ENCODE measurements around the gene ING1. TPM values are rescaled to one million over a fixed set of nuclear protein-coding genes. Genes with fewer than 3 reads are reported as not detected.

Gene ING1
- total RNA-seq, 2 donors from 2014 or later = 23.2 to 23.6 TPM

DNA sequence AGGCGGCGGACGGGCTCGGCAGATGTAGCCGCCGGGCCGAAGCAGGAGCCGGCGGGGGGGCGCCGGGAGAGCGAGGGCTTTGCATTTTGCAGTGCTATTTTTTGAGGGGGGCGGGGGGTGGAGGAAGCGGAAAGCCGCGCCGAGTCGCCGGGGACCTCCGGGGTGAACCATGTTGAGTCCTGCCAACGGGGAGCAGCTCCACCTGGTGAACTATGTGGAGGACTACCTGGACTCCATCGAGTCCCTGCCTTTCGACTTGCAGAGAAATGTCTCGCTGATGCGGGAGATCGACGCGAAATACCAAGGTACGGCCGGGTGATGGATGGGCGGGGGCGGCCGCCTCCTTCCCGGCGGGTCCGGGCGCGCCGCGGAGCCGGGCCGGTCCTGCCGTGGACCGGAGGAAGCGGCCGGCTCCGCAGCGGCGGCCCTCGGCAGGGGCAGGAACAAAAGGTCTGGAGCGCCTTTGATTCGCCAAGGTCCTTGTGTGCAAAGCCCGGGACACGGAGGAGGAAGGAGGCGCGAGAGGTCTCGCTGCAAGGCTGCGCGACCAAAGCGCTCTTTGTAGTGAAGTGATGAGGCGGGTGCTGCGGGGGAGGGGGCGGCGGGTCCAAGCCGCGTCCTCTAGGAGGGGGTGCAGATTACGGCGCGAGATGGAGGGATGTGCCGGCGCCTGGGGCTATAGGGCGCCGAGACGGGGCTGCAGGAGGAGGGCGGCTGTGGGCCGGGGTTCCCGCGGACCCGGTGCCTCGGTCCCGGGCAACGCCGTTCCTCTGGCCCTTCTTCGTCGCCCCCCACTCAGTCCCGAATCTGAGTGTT is 689 bp downstream of the ING1 start:
- Histone ChIP-seq H3K36me3 (ENCODE audit: control insufficient read depth, insufficient read depth, low read length) (peaks cover 2% of the 10 kb centered on the region), H3K4me3 (ENCODE audit: low read length) (peak overlapping the region; percentile 91), H3K4me1 (ENCODE audit: control insufficient read depth, insufficient read depth, low read length) (no peaks in the 10 kb centered on the region), H3K27me3 (ENCODE audit: control insufficient read depth, insufficient read depth, low read length, poor library complexity, severe bottlenecking) (no peaks in the 10 kb centered on the region), H3K9me3 (ENCODE audit: control insufficient read depth, low read length) (no peaks in the 10 kb centered on the region), H3K9ac (ENCODE audit: extremely low read depth, low read length, poor library complexity, severe bottlenecking) (peak overlapping the region; percentile 84), H3K27ac (ENCODE audit: low read depth, low read length) (peak overlapping the region; percentile 93)
- 0% methylated on average over 12 to 86 of the region's 86 CpGs for WGBS, 2 experiments (ENCODE audit: insufficient coverage in 1 of 2, insufficient read length in 1 of 2)
- TF ChIP-seq, protein P1, sequence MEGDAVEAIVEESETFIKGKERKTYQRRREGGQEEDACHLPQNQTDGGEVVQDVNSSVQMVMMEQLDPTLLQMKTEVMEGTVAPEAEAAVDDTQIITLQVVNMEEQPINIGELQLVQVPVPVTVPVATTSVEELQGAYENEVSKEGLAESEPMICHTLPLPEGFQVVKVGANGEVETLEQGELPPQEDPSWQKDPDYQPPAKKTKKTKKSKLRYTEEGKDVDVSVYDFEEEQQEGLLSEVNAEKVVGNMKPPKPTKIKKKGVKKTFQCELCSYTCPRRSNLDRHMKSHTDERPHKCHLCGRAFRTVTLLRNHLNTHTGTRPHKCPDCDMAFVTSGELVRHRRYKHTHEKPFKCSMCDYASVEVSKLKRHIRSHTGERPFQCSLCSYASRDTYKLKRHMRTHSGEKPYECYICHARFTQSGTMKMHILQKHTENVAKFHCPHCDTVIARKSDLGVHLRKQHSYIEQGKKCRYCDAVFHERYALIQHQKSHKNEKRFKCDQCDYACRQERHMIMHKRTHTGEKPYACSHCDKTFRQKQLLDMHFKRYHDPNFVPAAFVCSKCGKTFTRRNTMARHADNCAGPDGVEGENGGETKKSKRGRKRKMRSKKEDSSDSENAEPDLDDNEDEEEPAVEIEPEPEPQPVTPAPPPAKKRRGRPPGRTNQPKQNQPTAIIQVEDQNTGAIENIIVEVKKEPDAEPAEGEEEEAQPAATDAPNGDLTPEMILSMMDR (conservative IDR thresholded peaks at IDR 0.05) = peak; percentile 36
- peaks cover 16% of the 10 kb centered on the region for H3K4me1 Mint-ChIP-seq
- H3K27me3 Mint-ChIP-seq (ENCODE audit: insufficient read depth) = no peaks in the 10 kb centered on the region
- no peaks in the 10 kb centered on the region for H3K9me3 Mint-ChIP-seq
- peak; percentile 77 for DNase-seq
- H3K4me3 Mint-ChIP-seq = peak overlapping the region; percentile 99
- H3K27ac Mint-ChIP-seq = peak overlapping the region; percentile 99
- H3K36me3 Mint-ChIP-seq (ENCODE audit: low read depth) = peaks cover 2% of the 10 kb centered on the region

DNA sequence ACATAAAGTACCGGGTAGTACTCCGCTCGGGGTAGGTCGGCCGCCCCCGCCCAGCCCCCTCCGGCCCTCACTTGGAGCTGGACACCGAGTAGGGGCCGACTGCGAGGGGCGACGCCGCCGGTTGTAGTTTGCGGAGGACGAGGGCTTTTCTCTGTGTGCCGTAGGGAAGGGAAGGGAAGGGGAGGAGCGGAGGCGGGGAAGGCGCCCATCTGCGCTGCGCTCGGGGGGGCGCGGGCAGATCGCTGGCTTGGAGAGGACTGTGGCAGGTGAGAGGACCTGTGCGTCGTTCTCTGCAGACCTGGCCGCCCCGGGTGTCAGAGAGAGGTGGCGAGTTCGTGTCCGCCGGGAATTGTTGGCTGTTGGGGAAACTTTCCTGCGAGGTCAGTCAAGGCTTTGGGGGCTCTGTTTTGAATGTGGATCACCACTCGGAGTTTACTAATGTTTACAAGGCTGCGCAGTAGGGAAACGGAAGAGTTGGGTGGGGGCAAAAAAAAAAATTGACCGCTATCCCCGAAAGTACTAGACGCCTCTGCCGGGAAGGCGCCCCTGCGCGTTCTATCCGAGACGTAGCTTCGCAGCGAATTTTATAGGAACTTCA is 1.4 kb downstream of the ING1 start:
- H3K36me3 Mint-ChIP-seq (ENCODE audit: low read depth) = peaks cover 9% of the 10 kb centered on the region

DNA sequence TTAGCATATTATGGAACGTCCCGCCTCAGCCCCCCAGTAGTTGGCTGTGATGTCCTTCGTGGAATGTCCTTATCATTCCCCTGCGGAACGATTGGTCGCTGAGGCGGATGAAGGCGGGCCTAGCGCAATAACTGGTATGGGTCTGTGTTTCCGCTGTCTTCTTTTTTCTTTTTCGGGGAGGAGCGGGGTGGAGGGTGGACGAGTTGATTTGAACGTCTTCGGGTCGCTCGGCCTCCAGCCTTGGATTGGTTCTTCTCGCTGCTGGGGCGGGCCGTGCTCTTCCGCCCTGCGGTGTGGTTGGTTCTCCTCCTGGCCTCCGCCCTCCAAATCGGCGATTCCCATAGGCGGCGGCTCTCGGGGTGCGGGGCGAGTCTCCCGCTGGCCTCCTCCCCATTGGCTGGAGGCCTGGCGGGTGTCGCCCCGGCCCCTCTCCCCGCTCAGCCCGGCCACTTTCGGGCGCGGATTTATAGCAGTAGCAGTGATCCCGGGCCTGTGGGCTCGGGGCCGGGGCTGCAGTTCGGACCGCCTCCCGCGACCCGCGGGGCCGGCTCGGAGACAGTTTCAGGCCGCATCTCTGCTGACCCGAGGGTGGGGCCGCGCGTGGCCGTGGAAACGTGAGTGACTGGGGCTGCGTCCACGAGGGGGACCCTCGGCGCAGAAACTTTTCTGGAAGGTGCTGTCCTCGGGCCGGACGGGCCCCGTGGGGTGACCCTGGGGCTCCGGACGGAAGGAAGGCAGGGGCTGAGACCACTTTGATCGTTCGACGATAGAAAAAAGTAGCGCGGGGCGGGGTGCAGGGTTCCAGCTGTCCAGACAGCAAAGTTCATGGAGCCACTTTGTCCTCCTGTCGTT is 2.1 kb downstream of the ING1 start:
- no peaks in the 10 kb centered on the region for H3K9me3 Mint-ChIP-seq
- Histone ChIP-seq H3K9ac (ENCODE audit: extremely low read depth, low read length, poor library complexity, severe bottlenecking) (peak overlapping the region; percentile 84), H3K4me3 (ENCODE audit: low read length) (peak overlapping the region; percentile 91), H3K27ac (ENCODE audit: low read depth, low read length) (peak overlapping the region; percentile 93), H3K4me1 (ENCODE audit: control insufficient read depth, insufficient read depth, low read length) (no peaks in the 10 kb centered on the region), H3K36me3 (ENCODE audit: control insufficient read depth, insufficient read depth, low read length) (peaks cover 17% of the 10 kb centered on the region), H3K9me3 (ENCODE audit: control insufficient read depth, low read length) (no peaks in the 10 kb centered on the region), H3K27me3 (ENCODE audit: control insufficient read depth, insufficient read depth, low read length, poor library complexity, severe bottlenecking) (no peaks in the 10 kb centered on the region)
- H3K36me3 Mint-ChIP-seq (ENCODE audit: low read depth) = peaks cover 15% of the 10 kb centered on the region
- peaks cover 16% of the 10 kb centered on the region for H3K4me1 Mint-ChIP-seq
- peak overlapping the region; percentile 99 for H3K4me3 Mint-ChIP-seq
- peak; percentile 98 for DNase-seq
- TF ChIP-seq, protein P1 (conservative IDR thresholded peaks at IDR 0.05) = peak; percentile 22
- peak overlapping the region; percentile 99 for H3K27ac Mint-ChIP-seq
- no peaks in the 10 kb centered on the region for H3K27me3 Mint-ChIP-seq (ENCODE audit: insufficient read depth)
- 0% methylated on average over 43 to 74 of the region's 74 CpGs for WGBS, 2 experiments (ENCODE audit: insufficient coverage in 1 of 2, insufficient read length in 1 of 2)

More for the DNA sequence above, 1.4 kb downstream of the ING1 start:
- Mint-ChIP-seq H3K4me3 (peak overlapping the region; percentile 99), H3K4me1 (peaks cover 16% of the 10 kb centered on the region), H3K27me3 (ENCODE audit: insufficient read depth) (no peaks in the 10 kb centered on the region), H3K9me3 (no peaks in the 10 kb centered on the region), H3K27ac (peak overlapping the region; percentile 99)
- peaks cover 9% of the 10 kb centered on the region for H3K36me3 ChIP-seq (ENCODE audit: control insufficient read depth, insufficient read depth, low read length)
- no peaks in the 10 kb centered on the region for H3K27me3 ChIP-seq (ENCODE audit: control insufficient read depth, insufficient read depth, low read length, poor library complexity, severe bottlenecking)
- H3K4me3 ChIP-seq (ENCODE audit: low read length) = peak overlapping the region; percentile 91
- H3K4me1 ChIP-seq (ENCODE audit: control insufficient read depth, insufficient read depth, low read length) = no peaks in the 10 kb centered on the region
- no peaks in the 10 kb centered on the region for H3K9me3 ChIP-seq (ENCODE audit: control insufficient read depth, low read length)
- H3K9ac ChIP-seq (ENCODE audit: extremely low read depth, low read length, poor library complexity, severe bottlenecking) = peak overlapping the region; percentile 84
- DNase-seq = peak; percentile 83
- WGBS, 2 experiments (ENCODE audit: insufficient coverage in 1 of 2, insufficient read length in 1 of 2) = 0% methylated on average over 27 to 48 of the region's 49 CpGs
- peak overlapping the region; percentile 93 for H3K27ac ChIP-seq (ENCODE audit: low read depth, low read length)
- TF ChIP-seq, protein P1 (conservative IDR thresholded peaks at IDR 0.05) = no peak
